ENCODE data around the gene CPVL.

CPVL gene

GRCh38 chr7:29090836-29091601 is 55.3 kb downstream of the CPVL start:
- Histone ChIP-seq H3K4me3 (peak overlapping the region; percentile 36), H3K27me3 (no peaks in the 10 kb centered on the region), H3K36me3 (no peaks in the 10 kb centered on the region), H3K9me3 (no peaks in the 10 kb centered on the region), H3K4me1 (peaks cover 0 to 27% (median 10%) of the 10 kb centered on the region in 4 donors), H3K27ac (peak overlapping the region in 1 of 2 donors; percentile 58)
- no peak for TF ChIP-seq CTCF (IDR thresholded peaks at IDR 0.05)
- intact Hi-C loops (cut with DNase I; ENCODE audit: low total_unique reads): no loop called here
- DNase-seq: no peak

GRCh38 chr7:29090151-29090805 is 56.1 kb downstream of the CPVL start:
- Histone ChIP-seq H3K36me3 (no peaks in the 10 kb centered on the region), H3K27ac (no peak overlapping the region), H3K27me3 (no peaks in the 10 kb centered on the region), H3K4me3 (no peak overlapping the region), H3K9me3 (no peaks in the 10 kb centered on the region), H3K4me1 (peaks cover 0 to 27% (median 10%) of the 10 kb centered on the region in 4 donors)
- intact Hi-C loops (cut with DNase I; ENCODE audit: low total_unique reads): no loop called here
- DNase-seq: no peak
- no peak for TF ChIP-seq CTCF (IDR thresholded peaks at IDR 0.05)

GRCh38 chr7:29087840-29088170 is 58.5 kb downstream of the CPVL start:
- intact Hi-C loops (cut with DNase I; ENCODE audit: low total_unique reads): no loop called here
- no peaks in the 10 kb centered on the region for H3K36me3 ChIP-seq
- no peaks in the 10 kb centered on the region for H3K9me3 ChIP-seq
- H3K27ac ChIP-seq: no peak overlapping the region
- H3K27me3 ChIP-seq: no peaks in the 10 kb centered on the region
- peaks cover 0 to 27% (median 10%) of the 10 kb centered on the region in 4 donors for H3K4me1 ChIP-seq
- no peak for DNase-seq
- H3K4me3 ChIP-seq: no peak overlapping the region
- TF ChIP-seq CTCF (IDR thresholded peaks at IDR 0.05): no peak

- no peaks in the 10 kb centered on the region for H3K9me3 ChIP-seq
- H3K27ac ChIP-seq: no peak overlapping the region
- intact Hi-C loops (cut with DNase I; ENCODE audit: low total_unique reads): no loop called here
- no peaks in the 10 kb centered on the region for H3K36me3 ChIP-seq
- DNase-seq: no peak
- no peaks in the 10 kb centered on the region for H3K27me3 ChIP-seq
- TF ChIP-seq CTCF (IDR thresholded peaks at IDR 0.05): no peak
- H3K4me3 ChIP-seq: no peak overlapping the region
- H3K4me1 ChIP-seq: peaks cover 0 to 21% (median 10%) of the 10 kb centered on the region in 4 donors
These were observed 59.8 kb downstream of the CPVL start for GRCh38 chr7:29086545-29086944.

GRCh38 chr7:29084832-29085231 is 61.5 kb downstream of the CPVL start:
- H3K4me3 ChIP-seq: no peak overlapping the region
- no peak for DNase-seq
- intact Hi-C loops (cut with DNase I; ENCODE audit: low total_unique reads): no loop called here
- H3K36me3 ChIP-seq: no peaks in the 10 kb centered on the region
- no peaks in the 10 kb centered on the region for H3K27me3 ChIP-seq
- H3K4me1 ChIP-seq: peaks cover 0 to 12% (median 6%) of the 10 kb centered on the region in 4 donors
- no peak overlapping the region for H3K27ac ChIP-seq
- no peaks in the 10 kb centered on the region for H3K9me3 ChIP-seq
- TF ChIP-seq CTCF (IDR thresholded peaks at IDR 0.05): no peak
